A549 (cell line): ENCODE measurements around the gene ATRN. TPM values are rescaled to one million over a fixed set of nuclear protein-coding genes. Genes with fewer than 3 reads are reported as not detected.
"Not testable (repeated sequence)": the region's sequence is repeated elsewhere in the genome, so short reads cannot be mapped to it uniquely, and the experiment has no call there.

Source experiments
- ATAC-seq, 2 experiments: fragments of 200-7000 bp in 1 of 2; fragments of >200 bp in 1 of 2; cut with Nextera tagmentation in 1 of 2; cut with Tn5 transposase in 1 of 2; 3 replicates each; pipeline versions ENCODE4 v1.8.0 to v1.9.1; 2018 to 2020; ENCODE audit warnings: mild to moderate bottlenecking in 1 of 2, moderate library complexity in 1 of 2
- CTCF ChIA-PET: fragments of 300-600 bp; sonication (Branson Sonifier 250); formaldehyde crosslinking; extraction: SDS; loops from one replicate; lab custom pipeline; 2021; ENCODE audit warnings: antibody characterized with exemption, inconsistent platforms; lab: Yijun Ruan, JAX
- POLR2A ChIA-PET: fragments of 350-600 bp; formaldehyde crosslinking; extraction: SDS; loops from one replicate; lab custom pipeline; 2021; ENCODE audit warnings: antibody characterized with exemption, inconsistent platforms; lab: Yijun Ruan, JAX
- DNase-seq, 2 experiments: peaks; one replicate each; pipeline versions ENCODE4 v3.0.0 to v3.0.0-alpha.2; 2011 to 2016; ENCODE audit warnings: low read depth in 1 of 2, low spot score in 1 of 2
- FAIRE-seq: peaks from 2 replicates; lab custom pipeline; 2011; peaks lifted over from hg19 to GRCh38; lab: Jason Lieb, UNC
- H3K27ac ChIP-seq, 2 experiments: fragments of >200 bp; sonication (Bioruptor Twin); formaldehyde crosslinking; 3 replicates each; pipeline ENCODE4 v1.5.1; 2016 to 2017
- H3K4me1 ChIP-seq: fragments of >200 bp; sonication (Bioruptor Twin); formaldehyde crosslinking; 3 replicates; pipeline ENCODE4 v1.6.1; 2016
- H3K4me2 ChIP-seq: fragments of >200 bp; sonication (Bioruptor Twin); formaldehyde crosslinking; 3 replicates; pipeline ENCODE4 v1.6.1; 2016
- H3K4me3 ChIP-seq: fragments of >200 bp; sonication (Bioruptor Twin); formaldehyde crosslinking; 3 replicates; pipeline ENCODE4 v1.5.1; 2016
- H3K9me3 ChIP-seq: fragments of >200 bp; sonication (Bioruptor Twin); formaldehyde crosslinking; 3 replicates; pipeline ENCODE4 v1.6.1; 2016
- BHLHE40 ChIP-seq: IDR thresholded peaks from 2 replicates; pipeline ENCODE4 v1.6.1; 2012; ENCODE audit warnings: low read depth, low read length, inconsistent platforms
- CBX8 ChIP-seq: fragments of 200-600 bp; sonication (generic); IDR thresholded peaks from 2 replicates; pipeline ENCODE4 v1.6.1; 2016
- EHF ChIP-seq: fragments of 250-450 bp; sonication (Bioruptor Pico); IDR thresholded peaks from 2 replicates; pipeline ENCODE4 v1.5.0; 2020; ENCODE audit warnings: mild to moderate bottlenecking
- EHMT2 ChIP-seq: fragments of 200-600 bp; sonication (generic); IDR thresholded peaks from 2 replicates; pipeline ENCODE4 v1.6.1; 2016; ENCODE audit warnings: antibody characterized with exemption, low read depth, mild to moderate bottlenecking, moderate library complexity
- HEYL ChIP-seq: fragments of 250-450 bp; sonication (Bioruptor Pico); IDR thresholded peaks from 2 replicates; pipeline ENCODE4 v1.8.0; 2021; ENCODE audit warnings: mild to moderate bottlenecking, moderate library complexity
- HOXB5 ChIP-seq: fragments of 250-450 bp; sonication (Bioruptor Pico); IDR thresholded peaks from 2 replicates; pipeline ENCODE4 v1.5.0; 2020; ENCODE audit warnings: mild to moderate bottlenecking, moderate library complexity
- JUNB ChIP-seq: fragments of >200 bp; sonication (Bioruptor Twin); formaldehyde crosslinking; IDR thresholded peaks from 2 replicates; pipeline ENCODE4 v1.6.1; 2016
- NR3C1 ChIP-seq: fragments of >200 bp; sonication (Bioruptor Twin); formaldehyde crosslinking; IDR thresholded peaks from 3 replicates; pipeline ENCODE4 v1.6.1; 2017
- POLR2AphosphoS2 ChIP-seq: conservative IDR thresholded peaks from 2 replicates; pipeline ENCODE4 v1.6.1; 2012; ENCODE audit warnings: low read length, improper control_type of control experiment, inconsistent platforms
- RAD21 ChIP-seq, 2 experiments: fragments of >200 bp in 1 of 2; sonication (Bioruptor Twin) in 1 of 2; formaldehyde crosslinking in 1 of 2; IDR thresholded peaks in 1 of 2; conservative IDR thresholded peaks in 1 of 2; 2 replicates in 1 of 2; 3 replicates in 1 of 2; pipeline ENCODE4 v1.6.1; 2012 to 2018; ENCODE audit warnings: inconsistent platforms in 1 of 2
- RCOR1 ChIP-seq: fragments of 150-350 bp; IDR thresholded peaks from 2 replicates; pipeline ENCODE4 v1.6.1; 2014; ENCODE audit warnings: antibody characterized with exemption, low read length, low read depth
- RFX5 ChIP-seq: fragments of 450-650 bp; IDR thresholded peaks from 2 replicates; pipeline ENCODE4 v1.7.1; 2014; ENCODE audit warnings: antibody characterized with exemption, mild to moderate bottlenecking, moderate library complexity
- WGBS: methylation state at CpG from one replicate; pipeline ENCODE4 v1.1.6; 2017; ENCODE audit errors: missing lambda C conversion rate; 5-methylcytosine and 5-hydroxymethylcytosine counted together
- polyA plus RNA-seq, 4 experiments: library from polyadenylated mRNA; depleted of rRNA in 3 of 4; stranded (reverse); fragments of >200 nt; fragmentation: RNase III in 1 of 4; extraction: RNeasy Plus Mini Kit Qiagen cat#74134 plus additional on column Dnase treatment in 1 of 4; gene quantifications; 2 replicates in 3 of 4; 3 replicates in 1 of 4; pipeline ENCODE4 v1.2.3, GENCODE V29; 2011 to 2017
- TF ChIP-seq, protein P1 (sequence below): fragments of 150-350 bp; IDR thresholded peaks from 2 replicates; pipeline ENCODE4 v1.6.1; 2014; ENCODE audit warnings: low read depth, mild to moderate bottlenecking, low read length
- TF ChIP-seq, protein P2 (sequence below): fragments of 200-600 bp; sonication (generic); IDR thresholded peaks from 2 replicates; pipeline ENCODE4 v1.6.1; 2016; ENCODE audit warnings: antibody characterized with exemption, mild to moderate bottlenecking, moderate library complexity
- TF ChIP-seq, protein P3 (sequence below): IDR thresholded peaks from 2 replicates; pipeline ENCODE4 v1.6.1; 2012
- TF ChIP-seq, protein P4 (sequence below): fragments of >200 bp; sonication (Bioruptor Twin); formaldehyde crosslinking; IDR thresholded peaks from 3 replicates; pipeline ENCODE4 v1.6.1; 2016
- TF ChIP-seq, protein P5 (sequence below): fragments of >200 bp; sonication (Bioruptor Twin); formaldehyde crosslinking; IDR thresholded peaks from 3 replicates; pipeline ENCODE4 v1.5.1; 2016
- TF ChIP-seq, protein P6 (sequence below): IDR thresholded peaks from 2 replicates; pipeline ENCODE4 v1.6.1; 2012
- TF ChIP-seq, protein P7 (sequence below): fragments of >200 bp; sonication (Bioruptor Twin); formaldehyde crosslinking; IDR thresholded peaks from 2 replicates; pipeline ENCODE4 v1.6.1; 2016
- TF ChIP-seq, protein P8 (sequence below): IDR thresholded peaks from 2 replicates; pipeline ENCODE4 v1.6.1; 2012; ENCODE audit warnings: low read depth, borderline replicate concordance

Gene ATRN
- polyA plus RNA-seq, 2 of the 4 experiments (the other 2 are of a cell fraction), result 21.3 to 58.7 TPM

DNA sequence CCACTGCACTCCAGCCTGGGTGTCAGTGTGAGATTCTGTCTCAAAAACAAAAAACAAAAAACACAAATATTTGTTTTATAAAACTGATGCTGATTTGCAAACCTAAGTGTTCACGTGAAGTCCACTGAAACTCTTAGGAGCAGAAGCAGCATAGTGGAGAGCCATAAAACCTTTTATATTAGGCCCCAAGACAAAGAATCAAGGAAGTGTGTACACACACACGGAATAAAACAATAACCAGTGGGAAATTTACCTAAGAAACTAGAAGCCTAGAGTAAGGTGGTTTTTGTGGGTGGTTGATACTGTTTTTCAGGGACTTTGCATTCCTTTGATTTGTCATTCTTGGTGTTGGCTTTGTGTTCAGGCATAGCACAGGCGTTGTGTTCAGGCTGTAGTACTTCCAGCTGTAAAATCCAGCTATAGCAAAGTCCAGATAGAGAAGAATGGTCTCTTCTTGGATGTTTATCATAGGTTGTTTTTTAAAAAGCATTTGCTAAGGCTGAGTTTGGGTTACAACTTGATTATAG is 61.3 kb downstream of the ATRN start:
- H3K9me3 ChIP-seq, result no peaks in the 10 kb centered on the region
- no peak for DNase-seq
- TF ChIP-seq, protein P1, sequence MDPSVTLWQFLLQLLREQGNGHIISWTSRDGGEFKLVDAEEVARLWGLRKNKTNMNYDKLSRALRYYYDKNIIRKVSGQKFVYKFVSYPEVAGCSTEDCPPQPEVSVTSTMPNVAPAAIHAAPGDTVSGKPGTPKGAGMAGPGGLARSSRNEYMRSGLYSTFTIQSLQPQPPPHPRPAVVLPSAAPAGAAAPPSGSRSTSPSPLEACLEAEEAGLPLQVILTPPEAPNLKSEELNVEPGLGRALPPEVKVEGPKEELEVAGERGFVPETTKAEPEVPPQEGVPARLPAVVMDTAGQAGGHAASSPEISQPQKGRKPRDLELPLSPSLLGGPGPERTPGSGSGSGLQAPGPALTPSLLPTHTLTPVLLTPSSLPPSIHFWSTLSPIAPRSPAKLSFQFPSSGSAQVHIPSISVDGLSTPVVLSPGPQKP, result no peak
- TF ChIP-seq EHF (CRISPR knock-in tag), result no peak
- no peak for TF ChIP-seq EHMT2
- no peak for TF ChIP-seq RAD21 (conservative IDR thresholded peaks at IDR 0.05 in 1 of 2, IDR thresholded peaks at IDR 0.05 in 1 of 2)
- TF ChIP-seq, protein P2, sequence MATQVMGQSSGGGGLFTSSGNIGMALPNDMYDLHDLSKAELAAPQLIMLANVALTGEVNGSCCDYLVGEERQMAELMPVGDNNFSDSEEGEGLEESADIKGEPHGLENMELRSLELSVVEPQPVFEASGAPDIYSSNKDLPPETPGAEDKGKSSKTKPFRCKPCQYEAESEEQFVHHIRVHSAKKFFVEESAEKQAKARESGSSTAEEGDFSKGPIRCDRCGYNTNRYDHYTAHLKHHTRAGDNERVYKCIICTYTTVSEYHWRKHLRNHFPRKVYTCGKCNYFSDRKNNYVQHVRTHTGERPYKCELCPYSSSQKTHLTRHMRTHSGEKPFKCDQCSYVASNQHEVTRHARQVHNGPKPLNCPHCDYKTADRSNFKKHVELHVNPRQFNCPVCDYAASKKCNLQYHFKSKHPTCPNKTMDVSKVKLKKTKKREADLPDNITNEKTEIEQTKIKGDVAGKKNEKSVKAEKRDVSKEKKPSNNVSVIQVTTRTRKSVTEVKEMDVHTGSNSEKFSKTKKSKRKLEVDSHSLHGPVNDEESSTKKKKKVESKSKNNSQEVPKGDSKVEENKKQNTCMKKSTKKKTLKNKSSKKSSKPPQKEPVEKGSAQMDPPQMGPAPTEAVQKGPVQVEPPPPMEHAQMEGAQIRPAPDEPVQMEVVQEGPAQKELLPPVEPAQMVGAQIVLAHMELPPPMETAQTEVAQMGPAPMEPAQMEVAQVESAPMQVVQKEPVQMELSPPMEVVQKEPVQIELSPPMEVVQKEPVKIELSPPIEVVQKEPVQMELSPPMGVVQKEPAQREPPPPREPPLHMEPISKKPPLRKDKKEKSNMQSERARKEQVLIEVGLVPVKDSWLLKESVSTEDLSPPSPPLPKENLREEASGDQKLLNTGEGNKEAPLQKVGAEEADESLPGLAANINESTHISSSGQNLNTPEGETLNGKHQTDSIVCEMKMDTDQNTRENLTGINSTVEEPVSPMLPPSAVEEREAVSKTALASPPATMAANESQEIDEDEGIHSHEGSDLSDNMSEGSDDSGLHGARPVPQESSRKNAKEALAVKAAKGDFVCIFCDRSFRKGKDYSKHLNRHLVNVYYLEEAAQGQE, result no peak
- TF ChIP-seq, protein P3, sequence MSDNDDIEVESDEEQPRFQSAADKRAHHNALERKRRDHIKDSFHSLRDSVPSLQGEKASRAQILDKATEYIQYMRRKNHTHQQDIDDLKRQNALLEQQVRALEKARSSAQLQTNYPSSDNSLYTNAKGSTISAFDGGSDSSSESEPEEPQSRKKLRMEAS, result no peak
- TF ChIP-seq CBX8, result no peak
- TF ChIP-seq RCOR1, result no peak
- TF ChIP-seq, protein P4, sequence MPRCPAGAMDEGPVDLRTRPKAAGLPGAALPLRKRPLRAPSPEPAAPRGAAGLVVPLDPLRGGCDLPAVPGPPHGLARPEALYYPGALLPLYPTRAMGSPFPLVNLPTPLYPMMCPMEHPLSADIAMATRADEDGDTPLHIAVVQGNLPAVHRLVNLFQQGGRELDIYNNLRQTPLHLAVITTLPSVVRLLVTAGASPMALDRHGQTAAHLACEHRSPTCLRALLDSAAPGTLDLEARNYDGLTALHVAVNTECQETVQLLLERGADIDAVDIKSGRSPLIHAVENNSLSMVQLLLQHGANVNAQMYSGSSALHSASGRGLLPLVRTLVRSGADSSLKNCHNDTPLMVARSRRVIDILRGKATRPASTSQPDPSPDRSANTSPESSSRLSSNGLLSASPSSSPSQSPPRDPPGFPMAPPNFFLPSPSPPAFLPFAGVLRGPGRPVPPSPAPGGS, result no peak
- TF ChIP-seq, protein P5, sequence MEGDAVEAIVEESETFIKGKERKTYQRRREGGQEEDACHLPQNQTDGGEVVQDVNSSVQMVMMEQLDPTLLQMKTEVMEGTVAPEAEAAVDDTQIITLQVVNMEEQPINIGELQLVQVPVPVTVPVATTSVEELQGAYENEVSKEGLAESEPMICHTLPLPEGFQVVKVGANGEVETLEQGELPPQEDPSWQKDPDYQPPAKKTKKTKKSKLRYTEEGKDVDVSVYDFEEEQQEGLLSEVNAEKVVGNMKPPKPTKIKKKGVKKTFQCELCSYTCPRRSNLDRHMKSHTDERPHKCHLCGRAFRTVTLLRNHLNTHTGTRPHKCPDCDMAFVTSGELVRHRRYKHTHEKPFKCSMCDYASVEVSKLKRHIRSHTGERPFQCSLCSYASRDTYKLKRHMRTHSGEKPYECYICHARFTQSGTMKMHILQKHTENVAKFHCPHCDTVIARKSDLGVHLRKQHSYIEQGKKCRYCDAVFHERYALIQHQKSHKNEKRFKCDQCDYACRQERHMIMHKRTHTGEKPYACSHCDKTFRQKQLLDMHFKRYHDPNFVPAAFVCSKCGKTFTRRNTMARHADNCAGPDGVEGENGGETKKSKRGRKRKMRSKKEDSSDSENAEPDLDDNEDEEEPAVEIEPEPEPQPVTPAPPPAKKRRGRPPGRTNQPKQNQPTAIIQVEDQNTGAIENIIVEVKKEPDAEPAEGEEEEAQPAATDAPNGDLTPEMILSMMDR, result no peak
- no peak for TF ChIP-seq HEYL
- TF ChIP-seq NR3C1, result no peak
- TF ChIP-seq, protein P6, sequence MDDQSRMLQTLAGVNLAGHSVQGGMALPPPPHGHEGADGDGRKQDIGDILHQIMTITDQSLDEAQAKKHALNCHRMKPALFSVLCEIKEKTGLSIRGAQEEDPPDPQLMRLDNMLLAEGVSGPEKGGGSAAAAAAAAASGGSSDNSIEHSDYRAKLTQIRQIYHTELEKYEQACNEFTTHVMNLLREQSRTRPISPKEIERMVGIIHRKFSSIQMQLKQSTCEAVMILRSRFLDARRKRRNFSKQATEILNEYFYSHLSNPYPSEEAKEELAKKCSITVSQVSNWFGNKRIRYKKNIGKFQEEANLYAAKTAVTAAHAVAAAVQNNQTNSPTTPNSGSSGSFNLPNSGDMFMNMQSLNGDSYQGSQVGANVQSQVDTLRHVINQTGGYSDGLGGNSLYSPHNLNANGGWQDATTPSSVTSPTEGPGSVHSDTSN, result no peak
- TF ChIP-seq RFX5, result no peak
- TF ChIP-seq, protein P7, sequence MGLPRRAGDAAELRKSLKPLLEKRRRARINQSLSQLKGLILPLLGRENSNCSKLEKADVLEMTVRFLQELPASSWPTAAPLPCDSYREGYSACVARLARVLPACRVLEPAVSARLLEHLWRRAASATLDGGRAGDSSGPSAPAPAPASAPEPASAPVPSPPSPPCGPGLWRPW, result no peak
- TF ChIP-seq, protein P8, sequence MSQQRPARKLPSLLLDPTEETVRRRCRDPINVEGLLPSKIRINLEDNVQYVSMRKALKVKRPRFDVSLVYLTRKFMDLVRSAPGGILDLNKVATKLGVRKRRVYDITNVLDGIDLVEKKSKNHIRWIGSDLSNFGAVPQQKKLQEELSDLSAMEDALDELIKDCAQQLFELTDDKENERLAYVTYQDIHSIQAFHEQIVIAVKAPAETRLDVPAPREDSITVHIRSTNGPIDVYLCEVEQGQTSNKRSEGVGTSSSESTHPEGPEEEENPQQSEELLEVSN, result no peak
- TF ChIP-seq POLR2AphosphoS2, result no peak
- no peak for TF ChIP-seq JUNB
- TF ChIP-seq BHLHE40, result no peak
- TF ChIP-seq HOXB5, result no peak
- CTCF ChIA-PET, result no interaction called here
- H3K4me1 ChIP-seq, result no peaks in the 10 kb centered on the region
- no peak overlapping the region for H3K4me3 ChIP-seq
- no peak overlapping the region for H3K4me2 ChIP-seq
- H3K27ac ChIP-seq, result no peak overlapping the region
- WGBS, result 90% methylated on average over 3 of the region's 3 CpGs
- POLR2A ChIA-PET, result no interaction called here
- peak; percentile 32 for FAIRE-seq
- ATAC-seq, result no peak

DNA sequence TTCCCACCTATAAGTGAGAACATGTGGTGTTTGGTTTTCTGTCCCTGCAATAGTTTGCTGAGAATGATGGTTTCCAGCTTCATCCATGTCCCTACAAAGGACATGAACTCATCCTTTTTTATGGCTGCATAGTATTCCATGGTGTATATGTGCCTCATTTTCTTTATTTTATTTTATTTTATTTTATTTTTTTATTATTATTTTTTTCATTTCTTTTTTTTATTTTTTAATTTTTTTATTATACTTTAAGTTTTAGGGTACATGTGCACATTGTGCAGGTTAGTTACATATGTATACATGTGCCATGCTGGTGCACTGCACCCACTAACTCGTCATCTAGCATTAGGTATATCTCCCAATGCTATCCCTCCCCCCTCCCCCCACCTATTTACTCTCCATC is 66.9 kb downstream of the ATRN start:
- ATAC-seq, H3K4me3 ChIP-seq, H3K27ac ChIP-seq, POLR2A ChIA-PET, DNase-seq, H3K9me3 ChIP-seq, H3K4me2 ChIP-seq, FAIRE-seq, CTCF ChIA-PET: not testable (repeated sequence)
- H3K4me1 ChIP-seq, result peaks cover 14% of the 10 kb centered on the region
- WGBS, result 92% methylated on average over 1 of the region's 1 CpG
